Dermis microvascular lymphatic vessel endothelial cell (primary cell): ENCODE results near the gene ART1. TPM values are rescaled to one million over a fixed set of nuclear protein-coding genes. Genes with fewer than 3 reads are reported as not detected.

ENCODE experiments used
- DNase-seq, 2 donors: peaks; one replicate each; pipeline versions ENCODE4 v3.0.0 to v3.0.0-alpha.2; 2010; ENCODE audit warnings: low read depth in 2 of 2
- total RNA-seq: library from RNA; depleted of rRNA; stranded (reverse); fragments of >200 nt; gene quantifications from 2 replicates; pipeline ENCODE4 v1.2.1, GENCODE V29; 2014

Gene ART1
- total RNA-seq, 1 donor from 2014 or later, result not detected

DNA sequence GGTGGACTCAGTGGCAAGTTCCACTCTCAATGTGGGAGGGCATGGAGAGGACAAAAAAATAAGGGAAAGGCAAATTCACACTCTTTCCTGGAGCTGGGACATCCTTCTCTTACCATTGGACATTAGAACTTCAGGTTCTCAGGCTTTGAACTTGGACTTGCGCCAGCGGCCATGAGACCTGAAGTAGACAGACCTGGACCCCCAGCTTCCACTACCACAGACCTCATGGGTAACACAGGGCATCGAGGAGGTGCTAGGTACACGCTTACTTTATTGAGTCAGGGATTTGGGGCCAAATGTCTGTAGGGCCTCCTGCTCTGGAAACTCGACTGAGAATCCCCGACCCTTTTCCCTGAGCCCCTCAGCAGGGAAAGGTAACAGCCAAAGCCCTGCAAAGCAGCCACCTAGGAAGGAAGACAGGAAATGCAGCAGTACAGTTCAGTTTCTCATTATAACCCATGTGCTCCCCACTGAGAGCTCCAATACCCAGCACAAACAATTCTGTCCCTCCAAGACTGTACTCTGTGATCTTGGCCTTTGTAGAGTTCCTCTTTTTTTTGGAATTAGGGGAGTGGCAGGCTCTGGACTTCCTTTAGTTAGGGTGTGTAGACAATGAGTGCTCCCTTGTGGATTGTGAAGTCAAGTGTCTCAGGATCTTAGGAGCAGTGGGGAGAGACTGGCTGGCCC, 20.6 kb downstream of the ART1 start:
- DNase-seq, result no peak

DNA sequence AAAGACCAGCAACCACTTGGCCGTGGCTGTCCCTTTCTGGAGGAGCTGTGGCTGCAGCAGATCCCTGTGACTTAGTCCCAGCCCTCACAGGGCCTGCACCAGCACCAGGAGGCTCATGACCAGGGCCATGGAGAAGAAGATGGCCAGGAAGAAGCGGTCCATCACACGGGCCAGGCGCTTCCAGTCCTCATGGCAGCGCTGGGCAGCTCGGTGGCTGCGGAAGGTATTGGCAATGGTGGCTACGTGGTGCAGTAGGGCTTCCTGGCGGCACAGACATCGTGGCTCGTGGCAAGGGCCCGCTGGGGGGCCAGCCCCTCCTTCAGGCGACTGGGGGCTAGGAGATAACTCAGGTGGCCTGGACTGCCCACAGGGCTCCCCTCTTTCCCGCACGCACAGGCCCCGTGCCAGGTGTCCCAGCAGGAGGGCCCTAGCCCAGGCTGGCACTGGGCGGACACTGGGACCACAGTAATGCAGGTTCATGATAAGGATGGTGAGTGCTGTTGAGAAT, 21.1 kb downstream of the ART1 start:
- no peak for DNase-seq

DNA sequence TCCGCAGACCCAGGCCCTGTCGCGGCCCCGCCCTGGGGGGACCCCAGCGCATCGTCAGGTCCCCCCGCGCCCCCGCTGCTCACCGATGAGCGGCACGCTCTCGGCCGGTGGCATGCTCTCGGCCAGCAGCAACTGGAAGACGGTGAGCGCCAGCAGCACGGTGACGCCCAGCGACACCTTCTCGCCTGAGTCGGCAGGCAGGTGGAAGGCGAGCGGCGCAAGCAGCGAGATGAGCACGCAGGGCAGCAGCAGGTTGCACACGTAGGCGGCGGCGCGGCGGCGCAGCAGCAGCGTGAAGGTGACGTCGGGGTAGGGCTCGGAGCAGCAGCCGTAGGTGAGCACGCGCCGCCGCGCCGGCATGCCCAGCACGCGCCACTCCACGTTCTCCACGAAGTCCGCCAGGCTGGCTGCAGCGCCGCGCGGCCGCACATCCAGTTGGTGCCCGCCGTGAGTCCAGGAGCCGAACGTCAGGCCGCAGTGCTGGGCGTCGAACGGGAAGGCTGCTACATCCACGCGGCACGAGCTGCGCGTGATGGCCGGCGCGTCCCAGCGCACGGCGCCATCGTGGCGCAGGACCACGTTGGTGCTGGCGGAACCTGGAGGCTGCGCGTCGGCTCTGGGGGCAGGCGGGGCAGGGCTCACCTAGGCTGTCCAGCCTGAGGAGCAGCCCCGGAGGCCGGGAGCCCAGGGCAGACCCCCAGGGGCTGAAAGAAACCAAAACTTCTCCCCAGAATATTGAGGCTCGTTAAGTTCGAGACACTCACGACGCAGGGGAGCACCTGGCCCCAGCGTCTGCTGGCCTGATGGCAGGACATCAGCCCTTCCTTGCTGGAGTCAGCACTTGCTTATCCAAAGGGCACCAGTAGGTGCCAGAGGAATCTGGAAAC, 22.5 kb downstream of the ART1 start:
- no peak for DNase-seq

DNA sequence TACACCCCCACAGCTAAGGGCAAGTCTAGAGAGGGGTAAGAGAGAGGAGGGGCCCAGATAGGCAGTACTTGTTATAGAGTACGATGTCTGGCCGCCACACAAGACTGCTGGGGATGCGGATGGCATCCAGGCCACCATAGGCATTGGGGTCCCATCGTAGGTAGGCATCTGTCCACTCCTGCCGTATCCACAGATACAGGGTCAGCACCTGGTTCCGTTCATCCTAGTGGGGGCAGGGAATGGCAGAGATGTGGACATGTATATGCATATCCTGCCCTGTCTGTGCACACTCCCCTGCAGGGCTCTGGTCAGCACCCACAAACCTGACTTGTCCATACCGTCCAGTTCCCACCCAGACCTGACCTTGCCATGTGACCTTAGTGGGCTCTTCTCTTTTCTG, 24.2 kb downstream of the ART1 start:
- no peak for DNase-seq

DNA sequence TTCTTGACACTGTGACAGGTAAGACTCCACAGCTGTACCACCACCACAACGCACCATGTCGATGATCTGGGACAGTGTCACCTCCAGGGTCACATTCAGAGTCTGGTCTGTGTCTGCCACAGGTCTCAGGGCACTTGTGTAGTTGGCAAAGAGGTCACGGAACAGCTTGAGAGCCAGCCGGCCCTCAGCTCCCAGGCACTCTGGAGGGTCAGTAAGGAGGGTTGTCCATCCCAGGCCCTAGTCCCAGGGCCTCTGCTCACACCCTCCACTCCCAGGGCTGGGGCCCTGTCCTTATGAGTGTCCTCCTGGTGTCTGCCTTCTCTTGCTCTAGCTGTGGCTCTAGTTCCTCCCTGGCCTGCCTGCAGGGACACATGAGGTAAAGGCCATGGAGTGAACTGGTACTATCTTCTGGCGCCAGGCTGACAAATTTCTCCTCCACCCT, 24.8 kb downstream of the ART1 start:
- DNase-seq, result no peak

DNA sequence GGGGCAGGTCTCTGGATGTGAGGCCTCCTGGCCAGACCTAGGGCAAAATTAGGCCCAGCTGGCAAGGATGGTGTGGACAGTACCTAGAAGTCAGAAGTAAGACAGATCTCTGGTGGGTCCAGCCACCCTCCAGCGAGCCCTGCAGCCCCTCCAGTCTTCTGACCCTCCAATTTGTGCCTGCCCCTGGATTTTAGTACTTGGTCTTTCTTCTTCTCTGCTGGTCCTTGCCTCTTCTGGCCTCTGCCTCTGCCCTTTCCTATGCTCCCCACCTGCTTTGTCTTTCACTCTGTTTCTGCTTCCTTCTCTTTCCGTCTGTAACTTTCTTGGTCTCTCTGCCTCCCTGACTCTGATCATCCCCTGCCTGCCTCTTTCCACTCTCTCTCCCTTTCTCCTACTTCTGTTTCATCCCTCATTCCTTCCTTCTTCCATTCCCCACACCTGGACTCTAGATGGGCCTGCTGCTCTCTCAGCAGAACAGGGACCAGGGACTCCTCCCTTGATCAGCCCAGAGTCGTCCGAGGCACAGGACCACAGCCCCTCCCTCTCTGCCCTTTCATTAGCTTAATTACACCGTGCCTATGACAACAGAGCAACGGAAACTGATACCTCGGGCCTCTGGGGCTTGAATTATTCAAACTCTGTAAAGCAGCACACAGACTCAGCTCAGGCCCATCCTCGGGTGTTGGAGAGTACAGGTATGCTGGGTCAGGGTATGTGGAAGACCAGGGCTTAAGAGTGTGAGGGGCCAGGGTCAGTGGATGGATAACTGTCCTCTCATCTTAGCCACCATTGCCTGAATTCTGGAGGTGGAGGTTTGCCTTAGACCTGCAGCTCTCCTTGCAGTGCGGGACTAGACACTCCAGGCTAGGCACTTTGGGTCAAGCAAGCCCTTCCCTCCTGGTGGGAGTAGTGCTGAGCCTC, 26.7 kb downstream of the ART1 start, which contains the start of gene CHRNA10:
Gene CHRNA10, minus strand, starts transcription at position 51 of the 921 bp plus-strand sequence. CDS start 72 bp downstream, outside the sequence.
- DNase-seq, result no peak

DNA sequence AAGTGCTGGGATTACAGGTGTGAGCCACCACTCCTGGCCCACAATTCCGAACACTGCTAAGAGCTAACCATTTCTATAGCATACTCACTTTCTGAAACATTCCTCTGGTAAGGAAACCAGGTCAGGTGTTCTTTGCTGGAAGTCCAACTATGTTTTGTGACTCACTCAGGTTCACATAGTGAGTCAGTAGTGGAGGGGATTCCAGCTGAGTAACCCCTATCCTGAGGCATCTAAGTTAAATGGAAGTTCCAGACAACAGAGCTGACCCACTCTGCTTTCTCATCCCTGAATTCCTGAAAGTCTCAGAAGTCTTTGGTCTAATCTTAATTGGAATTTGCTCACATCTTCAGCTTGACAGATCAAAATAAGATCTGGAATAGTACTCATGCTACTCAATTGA, 29.3 kb downstream of the ART1 start:
- DNase-seq, result peak in 1 of 2 donors; percentile 69

DNA sequence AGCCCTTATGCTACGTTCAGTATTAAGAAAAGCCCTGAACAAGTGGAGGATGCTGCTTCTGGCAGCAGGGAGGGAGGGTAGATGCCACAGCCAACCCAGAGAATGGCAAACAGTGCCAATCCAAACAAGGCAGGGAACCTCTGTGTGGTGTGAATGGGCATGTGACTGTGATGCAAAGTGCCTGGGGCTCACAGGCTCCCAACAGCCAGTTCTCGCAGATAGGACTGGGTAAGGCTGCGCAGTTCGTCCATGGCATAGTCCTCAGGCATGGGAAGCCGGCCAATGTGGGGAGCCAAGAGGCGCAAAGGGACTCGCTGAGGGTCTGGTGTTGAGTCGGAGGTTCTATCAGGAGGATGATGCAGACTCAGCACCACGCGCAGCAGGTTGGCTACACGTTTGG, 31.0 kb downstream of the ART1 start:
- no peak for DNase-seq

DNA sequence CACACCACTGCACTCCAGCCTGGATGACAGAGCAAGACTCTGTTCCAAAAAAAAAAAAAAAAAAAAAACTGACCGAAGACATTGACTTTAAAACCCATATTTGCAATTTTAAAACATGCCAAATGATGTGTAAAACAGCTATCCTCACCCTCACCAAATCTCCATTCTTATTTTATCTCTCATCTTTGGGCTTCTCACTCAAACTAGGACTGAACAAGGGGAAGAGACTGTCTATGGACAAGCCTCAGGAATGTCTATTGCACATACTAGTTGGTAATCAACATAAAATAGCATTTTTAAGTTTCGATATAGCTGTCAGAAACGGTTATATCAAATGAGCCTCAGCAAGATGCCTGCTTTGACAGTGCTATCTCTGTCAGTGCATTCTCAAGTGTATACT, 34.1 kb downstream of the ART1 start:
- no peak for DNase-seq

DNA sequence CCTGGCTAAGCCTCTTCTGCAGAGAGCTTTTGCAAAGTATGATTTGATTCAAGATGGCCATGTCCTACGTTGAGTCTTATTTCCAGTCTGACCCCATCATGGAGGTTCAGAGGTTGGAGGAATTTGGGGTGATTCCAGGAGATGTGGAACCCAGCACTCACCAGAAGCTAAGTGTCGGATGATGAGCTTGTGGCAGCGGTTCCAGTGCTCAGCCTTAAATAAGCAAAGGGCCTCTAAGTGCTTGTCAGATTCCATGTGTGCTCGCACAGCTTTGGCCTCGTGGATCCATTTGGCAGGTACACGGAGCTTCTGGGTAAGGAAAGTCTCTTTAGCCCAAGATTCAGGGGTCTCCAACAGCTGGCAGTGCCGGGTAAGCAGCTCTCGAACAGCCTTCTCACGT, 38.1 kb downstream of the ART1 start:
- DNase-seq, result no peak

DNA sequence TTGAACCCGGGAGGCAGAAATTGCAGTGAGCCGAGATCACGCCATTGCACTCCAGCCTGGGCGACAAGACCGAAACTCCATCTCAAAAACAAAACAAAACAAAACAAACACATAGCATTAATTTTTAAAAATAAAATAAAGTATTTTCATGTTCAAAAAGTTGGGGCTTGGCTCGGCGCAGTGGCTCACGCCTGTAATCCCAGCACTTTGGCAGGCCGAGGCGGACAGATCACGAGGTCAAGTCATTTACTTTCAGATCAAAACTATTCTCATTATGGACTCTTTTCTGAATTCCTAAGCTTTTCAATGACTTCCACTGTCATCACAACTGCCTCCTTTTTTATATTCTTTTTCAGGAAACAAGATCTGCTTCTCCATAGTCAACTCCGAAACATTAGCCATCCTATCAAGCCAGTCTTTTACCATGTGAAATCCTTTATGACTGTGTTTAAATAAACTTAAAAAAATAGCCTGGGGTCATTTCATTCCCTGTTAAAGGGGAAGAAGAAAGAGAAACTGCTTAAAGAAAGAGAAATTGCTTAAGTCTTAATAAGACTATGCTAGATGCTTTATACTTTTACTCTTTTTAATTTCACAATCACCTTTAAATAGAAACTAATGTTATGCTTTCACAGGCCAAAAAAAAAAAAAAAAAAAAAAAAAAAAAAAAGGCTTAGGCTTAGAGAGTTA, 39.3 kb downstream of the ART1 start:
- DNase-seq, result no peak

DNA sequence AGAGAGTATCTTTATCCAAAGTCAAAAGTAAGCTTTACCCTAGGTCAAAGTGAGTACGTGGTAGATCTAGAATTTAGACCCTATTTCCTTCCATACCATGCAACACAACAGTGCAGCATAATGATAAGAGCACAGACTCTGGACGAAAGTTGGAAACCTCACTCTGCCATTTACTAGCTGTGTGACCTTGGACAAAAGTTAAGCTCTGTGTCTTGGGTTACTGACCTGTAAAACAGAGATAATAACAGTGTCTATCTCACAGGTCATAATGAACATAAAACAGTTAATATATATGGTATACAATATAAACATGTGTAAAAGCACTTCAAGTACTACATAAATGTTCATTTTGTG, 39.9 kb downstream of the ART1 start:
- no peak for DNase-seq

DNA sequence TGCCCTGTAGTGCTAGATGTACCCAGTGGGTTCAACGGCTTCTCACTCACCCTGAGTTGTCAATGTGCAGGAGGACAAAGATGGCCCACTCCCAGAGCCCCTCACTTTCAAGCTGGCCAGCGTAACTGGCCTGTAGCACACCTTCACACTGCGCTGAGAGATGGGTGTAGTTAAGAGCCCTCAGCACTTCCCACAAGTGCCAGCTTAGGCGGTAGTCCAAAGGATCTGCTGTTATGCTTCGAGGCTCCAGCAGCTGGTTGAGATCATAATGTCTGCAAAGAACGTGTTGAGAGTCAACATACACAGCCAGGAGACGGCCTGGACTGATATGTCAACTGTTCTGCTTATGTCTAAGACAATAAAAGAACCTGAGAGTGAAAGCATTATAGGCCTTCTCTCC, 41.0 kb downstream of the ART1 start:
- DNase-seq, result no peak

DNA sequence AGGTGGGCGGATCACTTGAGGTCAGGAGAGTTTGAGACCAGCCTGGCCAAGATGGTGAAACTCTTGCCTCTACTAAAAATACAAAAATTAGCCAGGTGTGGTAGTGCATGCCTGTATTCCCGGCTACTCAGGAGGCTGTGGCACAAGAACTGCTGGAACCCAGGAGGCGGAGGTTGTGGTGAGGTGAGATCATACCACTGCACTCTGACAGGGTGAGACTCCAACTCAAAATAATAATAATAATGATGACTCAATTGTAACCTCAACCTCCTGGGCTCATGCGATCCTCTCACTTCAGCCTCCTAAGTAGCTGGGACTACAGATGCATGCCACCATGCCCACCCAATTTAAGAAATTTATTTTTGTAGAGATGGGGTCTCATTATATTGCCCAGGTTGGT, 41.8 kb downstream of the ART1 start:
- DNase-seq, result no peak

DNA sequence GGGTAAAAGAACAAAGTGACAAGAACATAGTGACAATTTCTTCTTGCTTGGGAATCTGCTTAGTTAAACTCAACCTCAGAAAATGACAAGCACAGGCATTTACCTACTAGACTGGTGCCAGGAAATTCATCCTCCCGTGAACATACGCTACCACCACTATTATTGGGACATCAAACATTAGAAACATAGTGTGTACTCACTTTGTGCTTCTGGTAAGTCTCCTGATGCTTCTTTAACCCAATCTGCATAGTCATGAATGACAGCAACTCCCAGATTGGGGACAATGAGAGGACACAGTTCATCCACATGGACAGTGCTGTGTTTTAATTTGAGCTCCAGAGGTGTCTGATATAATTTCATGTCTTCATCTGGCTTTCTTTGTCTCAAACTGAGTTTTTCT, 55.5 kb downstream of the ART1 start:
- no peak for DNase-seq

DNA sequence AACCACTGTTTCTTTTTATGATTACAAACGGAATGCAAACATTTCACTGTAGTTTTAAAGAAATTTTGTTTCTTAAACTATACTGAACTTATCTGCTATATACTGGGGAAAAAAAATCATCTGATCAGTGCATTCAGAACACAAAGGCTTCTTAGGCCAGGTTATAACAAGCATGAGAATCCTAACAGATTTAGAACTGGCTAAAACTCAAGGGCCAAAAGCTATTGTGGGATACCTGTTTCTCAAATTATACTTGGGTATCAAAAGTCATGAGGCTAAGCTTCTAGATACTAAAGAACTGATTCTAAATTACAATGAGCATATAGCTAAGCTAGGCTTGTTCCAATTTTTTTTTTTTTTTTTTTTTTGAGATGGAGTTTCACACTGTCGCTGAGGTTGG, 56.0 kb downstream of the ART1 start:
- DNase-seq, result no peak

DNA sequence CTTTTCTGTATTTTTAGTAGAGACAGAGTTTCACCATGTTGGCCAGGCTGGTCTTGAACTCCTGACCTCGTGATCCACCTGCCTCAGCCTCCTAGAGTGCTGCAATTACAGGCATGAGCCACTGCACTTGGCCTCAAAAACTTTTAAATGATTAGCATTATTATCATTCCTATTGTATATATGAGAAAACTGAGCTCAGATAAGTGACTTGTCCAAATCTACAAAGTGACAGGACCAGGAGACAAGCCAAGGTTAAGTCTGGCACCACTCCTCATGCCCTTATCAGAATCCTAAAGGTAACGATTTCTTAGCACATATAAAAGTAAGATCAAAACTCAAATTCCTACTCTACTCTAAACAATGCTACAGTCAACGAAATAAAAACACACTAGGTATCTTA, 58.5 kb downstream of the ART1 start:
- DNase-seq, result no peak

DNA sequence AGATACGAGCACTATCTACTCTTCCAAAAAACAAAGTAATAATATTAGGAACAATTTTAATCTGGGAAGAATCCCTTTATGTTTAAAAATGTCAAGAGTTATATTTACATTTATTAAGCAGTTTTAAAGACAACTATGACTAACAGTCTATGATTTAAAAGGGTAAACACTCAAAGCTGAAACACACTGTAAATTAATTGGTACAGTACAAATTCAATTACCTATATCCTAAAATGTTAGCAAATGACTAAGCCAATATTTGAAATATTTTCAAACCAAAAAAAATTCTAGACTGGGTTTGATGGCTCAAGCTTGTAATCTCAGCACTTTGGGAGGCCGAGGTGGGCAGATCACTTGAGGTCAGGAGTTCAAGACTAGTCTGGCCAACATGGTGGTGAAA, 62.2 kb downstream of the ART1 start:
- no peak for DNase-seq

DNA sequence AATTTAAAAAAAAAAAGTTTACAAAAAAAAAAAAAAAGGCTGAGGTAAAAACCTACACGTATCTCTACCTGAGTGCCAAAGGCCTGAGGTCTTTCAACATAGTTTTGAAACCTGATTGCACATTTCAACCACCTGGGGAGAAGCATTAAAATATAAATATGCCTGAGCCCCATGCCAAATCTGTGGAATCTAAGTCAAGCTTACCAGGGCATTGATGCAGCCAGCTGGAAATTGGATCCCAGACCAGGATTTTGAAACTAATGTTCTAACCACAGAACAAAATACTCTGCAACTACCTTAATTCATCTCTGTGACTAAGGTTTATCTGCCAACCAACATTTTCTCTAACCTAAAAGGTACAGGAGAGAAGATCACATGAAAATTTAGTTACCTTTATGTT, 65.0 kb downstream of the ART1 start:
- DNase-seq, result no peak

DNA sequence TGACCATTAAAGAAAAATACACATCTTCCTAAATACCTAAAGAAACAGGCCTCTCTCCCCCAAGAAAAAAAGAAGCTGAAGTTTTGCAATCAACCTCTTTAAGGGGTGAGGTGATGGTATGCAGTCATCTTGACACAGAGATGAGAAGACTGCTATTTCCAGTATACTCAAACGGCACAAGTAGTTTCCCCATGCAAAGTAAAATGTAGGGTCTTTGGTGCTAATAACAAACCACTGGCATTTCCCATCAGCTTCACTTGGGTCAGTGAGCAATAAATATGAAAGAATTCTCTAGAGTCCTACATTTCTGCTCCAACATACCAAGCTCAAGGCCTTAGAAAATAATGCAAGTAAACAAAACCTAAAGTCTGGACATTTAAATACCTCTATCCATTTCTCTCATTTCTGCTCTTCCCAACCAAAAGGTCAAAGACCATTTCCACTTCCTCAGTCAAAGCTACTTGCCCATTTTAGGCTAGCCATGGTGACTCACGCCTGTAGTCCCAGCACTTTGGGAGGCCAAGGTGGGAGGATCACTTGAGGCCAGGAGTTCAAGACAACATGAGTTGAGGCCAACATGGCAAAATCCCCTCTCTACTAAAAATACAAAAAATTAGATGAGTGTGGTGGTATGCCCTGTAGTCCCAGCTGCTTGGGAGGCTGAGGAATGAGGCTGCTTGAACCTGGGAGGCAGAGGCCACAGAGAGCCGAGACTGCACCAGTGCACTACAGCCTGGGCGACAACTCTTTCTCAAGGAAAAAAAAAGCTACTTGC, 65.7 kb downstream of the ART1 start:
- DNase-seq, result no peak
